Measurements from ENCODE around the gene ZNF160. TPM values are rescaled to one million over a fixed set of nuclear protein-coding genes. Genes with fewer than 3 reads are reported as not detected.
A peak's percentile ranks its signal among the peaks of the same experiment; 100 is the strongest.

ZNF160 gene
- total RNA-seq, 1 donor from 2014 or later = 86.0 TPM

GRCh38 chr19:53045536-53045935 lies 57.7 kb downstream of the ZNF160 start:
- Mint-ChIP-seq H3K9me3 (peaks cover 45% of the 10 kb centered on the region), H3K36me3 (peaks cover 1% of the 10 kb centered on the region), H3K27me3 (ENCODE audit: insufficient read depth, low read depth) (peaks cover under 1% of the 10 kb centered on the region), H3K4me3 (no peak overlapping the region), H3K27ac (no peak overlapping the region), H3K4me1 (no peaks in the 10 kb centered on the region)
- no peak for DNase-seq (ENCODE audit: low spot score)
- Histone ChIP-seq H3F3A (ENCODE audit: low read depth) (peaks cover 5% of the 10 kb centered on the region), H2AFZ (replicated peaks) (no peak overlapping the region), H3K27me3 (no peaks in the 10 kb centered on the region), H3K79me2 (ENCODE audit: low read depth) (no peaks in the 10 kb centered on the region), H3K4me3 (no peak overlapping the region), H3K36me3 (no peaks in the 10 kb centered on the region), H4K20me1 (ENCODE audit: low read depth) (no peaks in the 10 kb centered on the region), H3K9ac (no peak overlapping the region), H3K9me3 (ENCODE audit: low read depth) (peaks cover 4% of the 10 kb centered on the region), H3K4me1 (no peaks in the 10 kb centered on the region), H3K27ac (no peak overlapping the region), H3K4me2 (no peak overlapping the region)
- TF ChIP-seq EZH2 (IDR thresholded peaks at IDR 0.05) (no peak), CTCF (IDR thresholded peaks at IDR 0.05) (no peak), EZH2phosphoT487 (IDR thresholded peaks at IDR 0.05) (no peak)

- Histone ChIP-seq H3K27me3 (no peaks in the 10 kb centered on the region), H2AFZ (replicated peaks) (no peak overlapping the region), H3K27ac (no peak overlapping the region), H3K79me2 (ENCODE audit: low read depth) (no peaks in the 10 kb centered on the region), H3F3A (ENCODE audit: low read depth) (peaks cover 5% of the 10 kb centered on the region), H4K20me1 (ENCODE audit: low read depth) (no peaks in the 10 kb centered on the region), H3K4me1 (no peaks in the 10 kb centered on the region), H3K9ac (no peak overlapping the region), H3K9me3 (ENCODE audit: low read depth) (no peaks in the 10 kb centered on the region), H3K4me2 (no peak overlapping the region), H3K36me3 (no peaks in the 10 kb centered on the region), H3K4me3 (no peak overlapping the region)
- no peaks in the 10 kb centered on the region for H3K27me3 Mint-ChIP-seq (ENCODE audit: insufficient read depth, low read depth)
- H3K27ac Mint-ChIP-seq = no peak overlapping the region
- no peak overlapping the region for H3K4me3 Mint-ChIP-seq
- DNase-seq (ENCODE audit: low spot score) = no peak
- peaks cover 35% of the 10 kb centered on the region for H3K9me3 Mint-ChIP-seq
- H3K36me3 Mint-ChIP-seq = peaks cover 1% of the 10 kb centered on the region
- no peak for TF ChIP-seq EZH2 (IDR thresholded peaks at IDR 0.05)
- TF ChIP-seq EZH2phosphoT487 (IDR thresholded peaks at IDR 0.05) = no peak
- TF ChIP-seq CTCF (IDR thresholded peaks at IDR 0.05) = no peak
- no peaks in the 10 kb centered on the region for H3K4me1 Mint-ChIP-seq
Measured at GRCh38 chr19:53041366-53041765, 61.9 kb downstream of the ZNF160 start.

GRCh38 chr19:53037101-53038097 lies 65.8 kb downstream of the ZNF160 start:
- H3K36me3 ChIP-seq = no peaks in the 10 kb centered on the region
- Mint-ChIP-seq H3K4me1 (no peaks in the 10 kb centered on the region), H3K4me3 (peak overlapping the region; percentile 90), H3K36me3 (peaks cover 10% of the 10 kb centered on the region), H3K27me3 (ENCODE audit: insufficient read depth, low read depth) (no peaks in the 10 kb centered on the region), H3K27ac (no peak overlapping the region), H3K9me3 (peaks cover 35% of the 10 kb centered on the region)
- no peaks in the 10 kb centered on the region for H3K79me2 ChIP-seq (ENCODE audit: low read depth)
- no peaks in the 10 kb centered on the region for H3K27me3 ChIP-seq
- H2AFZ ChIP-seq (replicated peaks) = no peak overlapping the region
- DNase-seq (ENCODE audit: low spot score) = peak; percentile 18
- no peaks in the 10 kb centered on the region for H3K9me3 ChIP-seq (ENCODE audit: low read depth)
- peak overlapping the region; percentile 33 for H3K4me3 ChIP-seq
- H4K20me1 ChIP-seq (ENCODE audit: low read depth) = no peaks in the 10 kb centered on the region
- H3K9ac ChIP-seq = no peak overlapping the region
- H3F3A ChIP-seq (ENCODE audit: low read depth) = no peaks in the 10 kb centered on the region
- TF ChIP-seq CTCF (IDR thresholded peaks at IDR 0.05) = no peak
- TF ChIP-seq EZH2phosphoT487 (IDR thresholded peaks at IDR 0.05) = no peak
- no peak for TF ChIP-seq EZH2 (IDR thresholded peaks at IDR 0.05)
- no peak overlapping the region for H3K27ac ChIP-seq
- H3K4me1 ChIP-seq = no peaks in the 10 kb centered on the region
- H3K4me2 ChIP-seq = peak overlapping the region; percentile 11

All from neural progenitor cell (in vitro differentiated cells).